Middle frontal gyrus (tissue), 1 donor: ENCODE data around the gene NEDD4L.

Experiments
- DNase-seq: peaks from one replicate; pipeline ENCODE4 v3.0.0-alpha.2; 2015; ENCODE audit warnings: low spot score; ENCODE audit errors: extremely low spot score

The NEDD4L gene

DNA sequence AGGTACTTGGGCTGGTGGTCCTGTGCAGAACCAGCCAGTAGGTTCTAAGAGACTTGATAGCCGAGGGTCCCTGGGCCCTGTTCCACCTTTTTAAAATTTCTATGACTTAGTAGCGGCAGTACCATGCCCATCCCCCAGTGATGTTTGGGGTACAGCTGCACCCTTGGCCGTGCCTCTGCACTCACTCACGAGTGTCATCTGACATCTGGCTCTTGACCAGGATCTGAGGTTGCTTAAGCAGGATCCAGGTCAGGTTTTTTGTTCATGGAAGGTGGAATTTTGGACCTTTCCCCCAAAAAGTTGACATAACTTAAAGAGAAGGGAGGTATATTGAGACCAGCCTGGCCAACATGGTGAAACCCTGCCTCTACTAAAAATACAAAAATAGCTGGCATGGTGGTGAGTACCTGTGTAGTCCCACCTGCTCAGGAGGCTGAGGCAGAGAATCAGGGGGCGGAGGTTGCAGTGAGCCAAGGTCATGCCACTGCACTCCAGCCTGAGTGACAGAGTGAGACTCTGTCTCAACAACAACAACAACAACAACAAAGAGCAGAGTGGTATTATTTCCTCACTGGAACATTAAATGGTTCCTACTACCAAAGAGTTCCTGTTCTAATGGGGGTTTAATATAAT lies 163.6 kb downstream of the NEDD4L start:
- DNase-seq = no peak

DNA sequence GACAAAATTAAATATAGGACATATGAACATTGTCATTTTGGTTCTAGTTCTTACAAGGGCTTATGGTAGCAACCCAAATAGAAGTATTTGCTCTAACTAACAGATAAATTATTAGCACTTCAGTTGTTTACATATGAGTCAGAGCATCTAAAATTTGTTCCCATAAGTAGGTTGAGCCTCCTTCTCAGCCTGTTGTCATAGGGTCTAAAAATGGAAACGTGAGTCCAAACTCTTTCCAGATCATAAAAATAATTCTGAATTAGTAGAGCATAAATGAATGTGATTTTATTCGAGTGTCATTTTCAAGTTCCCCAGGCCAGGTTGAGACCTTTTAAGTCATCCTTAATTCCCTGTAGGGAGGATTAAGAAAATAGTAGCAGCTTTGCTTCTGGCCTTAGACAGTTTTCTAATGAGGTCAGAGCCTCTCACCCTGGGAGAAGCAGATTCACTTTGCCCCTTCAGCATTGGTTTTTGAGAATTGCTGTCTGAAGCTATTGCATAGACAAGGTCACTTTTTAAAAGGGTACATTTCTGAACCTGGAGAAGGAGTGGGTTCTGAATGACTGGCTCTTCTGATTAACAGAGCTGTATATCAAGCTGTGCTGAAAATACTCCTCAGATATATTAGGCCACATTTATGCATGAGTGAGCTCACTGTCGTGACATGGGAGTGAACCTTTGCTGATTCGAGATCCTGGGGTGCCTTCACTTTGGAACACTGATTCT lies 164.3 kb downstream of the NEDD4L start:
- no peak for DNase-seq

DNA sequence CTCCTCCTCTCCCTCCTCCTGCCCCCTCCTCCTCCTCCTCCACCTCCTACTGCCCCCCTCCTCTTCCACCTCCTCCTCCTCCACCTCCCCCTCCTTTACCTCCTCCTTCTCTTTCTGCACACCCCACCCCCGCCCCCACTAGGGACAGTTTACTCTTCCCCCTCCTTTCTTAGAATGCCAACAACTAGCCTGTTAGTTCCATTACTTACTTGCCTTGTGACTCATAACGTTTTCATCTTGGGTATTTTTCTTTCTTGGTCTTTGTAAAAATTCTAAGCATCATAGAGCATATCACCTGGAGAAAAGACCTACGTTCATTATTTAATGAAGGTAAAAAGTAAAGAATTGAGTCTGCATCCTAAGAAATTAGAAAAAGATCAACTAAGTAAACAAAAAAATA lies 165.3 kb downstream of the NEDD4L start:
- no peak for DNase-seq

DNA sequence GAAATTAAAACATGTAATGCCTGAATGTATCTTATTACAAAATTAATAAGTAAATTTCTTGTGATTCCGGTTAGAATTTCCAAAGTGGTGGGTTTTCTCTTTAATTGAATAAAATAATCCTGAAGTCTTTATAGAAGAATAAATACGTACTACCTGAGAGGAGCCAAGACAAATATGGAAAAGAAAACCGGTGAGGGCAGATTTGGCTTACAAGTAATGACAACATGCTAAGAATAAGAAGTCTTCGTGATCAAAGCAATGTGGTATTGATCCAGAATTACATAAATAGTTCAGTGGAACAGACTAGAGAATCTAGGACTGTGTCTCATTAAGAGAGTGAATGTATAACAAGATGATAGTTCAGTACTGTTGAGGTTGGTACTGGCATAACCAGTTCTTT lies 167.5 kb downstream of the NEDD4L start:
- DNase-seq = no peak

DNA sequence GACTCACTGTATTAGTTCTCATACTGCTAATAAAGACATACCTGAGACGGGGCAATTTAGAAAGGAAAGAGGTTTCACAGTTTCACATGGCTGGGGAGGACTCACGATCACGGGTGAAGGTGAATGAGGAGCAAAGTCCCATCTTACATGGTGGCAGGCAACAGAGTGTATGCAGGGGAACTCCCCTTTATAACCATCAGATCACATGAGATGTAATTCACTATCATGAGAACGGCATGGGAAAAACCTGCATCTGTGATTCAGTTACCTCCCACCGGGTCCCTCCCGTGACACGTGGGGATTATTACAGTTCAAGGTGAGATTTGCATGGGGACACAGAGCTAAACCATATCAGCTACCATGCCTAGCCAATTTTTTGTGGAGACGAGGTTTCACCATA lies 168.2 kb downstream of the NEDD4L start:
- no peak for DNase-seq

DNA sequence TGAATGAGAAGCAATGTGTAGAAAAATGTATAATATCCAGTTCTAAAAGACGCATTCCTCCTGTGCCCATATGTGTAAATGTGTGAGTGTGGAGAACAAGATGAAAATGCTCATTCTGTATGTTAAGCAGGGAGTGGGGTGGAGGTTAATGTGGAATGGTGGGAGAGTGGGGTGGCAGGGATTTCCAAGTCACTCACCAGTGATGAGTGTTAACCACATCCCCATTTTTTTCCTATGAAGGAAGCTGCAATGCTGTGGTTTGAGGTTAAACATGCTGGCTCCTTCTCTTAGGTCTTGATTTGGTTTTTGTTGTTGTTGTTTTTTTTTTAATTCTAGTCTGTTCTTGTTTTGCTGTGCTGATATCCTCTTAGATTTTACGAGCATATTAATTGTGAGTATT lies 169.4 kb downstream of the NEDD4L start:
- no peak for DNase-seq

DNA sequence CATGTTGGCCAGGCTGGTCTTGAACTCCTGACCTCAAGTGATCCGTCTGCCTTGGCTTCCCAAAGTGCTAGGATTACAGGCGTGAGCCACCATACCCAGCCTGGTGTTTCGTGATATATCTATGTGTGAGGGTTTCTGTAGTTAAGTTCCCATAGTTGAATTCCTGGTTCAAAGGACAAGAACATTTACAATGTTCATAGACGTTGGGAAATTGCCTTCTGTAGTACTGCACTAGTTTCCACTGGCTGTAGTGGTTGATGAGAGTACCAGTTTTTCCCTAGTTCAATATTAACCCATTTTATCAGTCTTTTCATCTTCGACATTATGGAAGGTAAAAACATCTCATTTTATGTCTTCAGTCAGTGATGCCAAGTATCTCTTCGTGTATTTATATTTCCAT lies 171.0 kb downstream of the NEDD4L start:
- DNase-seq = no peak

DNA sequence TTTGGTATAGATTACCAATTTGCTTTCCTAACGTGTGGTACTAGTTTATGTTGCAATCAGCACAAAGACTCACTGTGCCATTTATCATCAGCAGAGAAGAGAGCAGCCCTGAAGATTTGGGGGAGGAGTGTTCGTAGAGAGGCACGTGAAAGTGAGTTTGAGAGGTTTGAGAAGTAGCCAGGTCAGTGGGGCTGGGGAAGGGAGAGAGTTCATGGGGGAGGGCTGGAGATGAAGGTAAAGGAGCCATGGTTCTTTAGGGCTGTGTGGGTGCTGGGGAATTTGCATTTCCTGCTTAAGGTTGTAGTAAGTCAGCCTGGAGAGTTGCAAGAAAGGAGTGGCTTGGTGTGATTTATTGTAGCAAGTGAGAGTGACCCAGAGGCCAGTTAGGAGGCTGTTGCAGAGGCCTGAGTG lies 172.1 kb downstream of the NEDD4L start:
- no peak for DNase-seq

DNA sequence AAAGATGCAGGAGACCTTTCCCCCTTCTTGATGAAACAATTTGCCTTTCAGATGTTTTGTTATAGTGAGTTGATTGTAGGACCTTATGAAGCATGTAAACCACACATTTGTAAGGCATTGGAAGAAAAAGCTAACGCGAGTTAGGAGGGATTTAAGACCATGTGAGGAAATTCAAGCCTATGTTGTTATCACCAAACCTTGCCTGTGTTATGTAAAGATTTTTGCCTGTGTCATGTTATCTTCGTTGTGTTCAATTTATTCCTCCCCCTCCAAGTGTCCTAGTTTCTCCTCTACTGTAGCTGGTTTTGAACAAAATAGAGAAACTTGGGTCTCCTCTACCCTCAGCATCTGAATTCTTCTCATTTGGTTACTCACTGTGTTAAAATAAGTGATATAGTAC lies 173.0 kb downstream of the NEDD4L start:
- no peak for DNase-seq

DNA sequence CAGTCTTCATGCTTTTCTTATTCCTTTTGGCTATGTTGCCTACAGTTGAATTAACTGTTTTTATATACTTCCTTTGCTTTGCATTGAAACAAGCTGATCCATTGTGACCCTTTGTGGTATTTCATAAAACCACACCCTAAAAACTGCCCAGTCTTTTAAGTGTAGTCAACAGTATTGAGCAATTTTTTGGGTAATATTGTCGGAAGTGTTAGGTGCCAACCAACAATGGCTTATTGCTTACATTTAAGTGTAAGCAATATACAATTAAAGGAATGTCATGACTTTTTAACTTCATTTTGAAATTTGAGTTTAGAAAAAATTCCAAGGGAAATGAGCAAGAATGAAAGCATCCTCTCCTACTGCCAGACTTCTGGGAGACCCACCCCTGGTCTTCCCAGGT lies 174.1 kb downstream of the NEDD4L start:
- DNase-seq = no peak

DNA sequence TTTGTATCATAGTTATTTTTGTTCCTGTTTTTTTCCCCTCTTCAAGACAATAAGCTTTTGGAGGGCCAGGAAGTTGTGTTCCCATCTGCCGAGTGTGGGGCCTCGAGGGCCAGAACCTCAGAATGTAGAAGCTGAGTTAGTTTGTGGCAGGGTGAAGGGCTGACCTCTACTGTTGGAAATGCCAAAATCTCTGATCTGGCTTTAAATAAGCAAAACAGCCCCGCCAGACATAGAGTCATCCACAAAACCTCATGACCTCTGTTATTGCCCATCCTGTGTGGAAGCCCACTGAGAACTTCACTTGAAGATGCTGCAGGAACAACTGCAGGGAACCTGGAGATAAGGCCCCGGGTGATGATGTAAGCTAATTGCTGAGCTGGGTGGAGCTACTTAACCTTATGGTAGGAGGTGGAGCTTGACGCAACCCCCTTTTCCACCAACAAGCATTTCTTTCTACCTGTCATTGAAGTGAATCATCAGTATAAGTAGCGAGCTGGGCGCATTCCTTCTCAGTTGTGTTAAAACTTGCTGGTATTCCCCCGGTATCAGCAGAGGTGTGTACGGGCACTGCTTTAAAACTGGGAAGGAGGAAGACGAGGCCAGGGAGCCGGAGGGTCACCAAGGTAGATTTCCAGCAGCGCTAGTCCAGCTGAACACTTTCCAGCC lies 177.2 kb downstream of the NEDD4L start:
- no peak for DNase-seq

DNA sequence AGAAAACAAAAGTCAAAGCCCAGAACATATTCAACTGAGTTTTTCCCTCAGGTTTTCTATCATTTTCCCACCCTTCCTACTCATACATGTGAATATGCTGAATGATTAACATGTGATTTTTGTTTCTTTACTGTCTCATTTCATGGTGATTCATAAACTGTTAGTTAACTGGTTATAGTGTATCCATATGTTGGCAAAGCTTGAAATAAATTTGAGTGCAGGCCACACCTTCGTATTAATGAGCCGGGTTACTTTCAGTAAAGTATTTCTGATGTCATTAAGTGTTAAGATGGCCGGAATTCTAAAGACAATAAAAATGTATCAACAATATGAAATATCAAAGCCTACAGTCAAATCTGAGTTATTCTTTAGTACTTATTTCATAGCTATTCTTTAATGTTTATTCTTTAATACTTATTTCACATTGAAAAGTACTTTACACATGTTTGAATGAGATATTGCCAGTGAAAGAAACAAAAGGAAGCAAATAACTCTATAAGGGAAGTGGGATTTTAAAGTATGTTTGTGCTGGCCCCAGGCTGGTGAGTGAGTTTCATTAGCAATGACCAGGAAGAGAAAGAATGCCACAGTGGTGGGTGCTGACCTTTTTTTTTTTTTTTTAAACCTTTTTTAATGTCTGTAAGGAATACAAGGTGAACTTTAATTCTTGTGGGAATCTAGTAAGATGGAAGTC lies 178.6 kb downstream of the NEDD4L start:
- no peak for DNase-seq

DNA sequence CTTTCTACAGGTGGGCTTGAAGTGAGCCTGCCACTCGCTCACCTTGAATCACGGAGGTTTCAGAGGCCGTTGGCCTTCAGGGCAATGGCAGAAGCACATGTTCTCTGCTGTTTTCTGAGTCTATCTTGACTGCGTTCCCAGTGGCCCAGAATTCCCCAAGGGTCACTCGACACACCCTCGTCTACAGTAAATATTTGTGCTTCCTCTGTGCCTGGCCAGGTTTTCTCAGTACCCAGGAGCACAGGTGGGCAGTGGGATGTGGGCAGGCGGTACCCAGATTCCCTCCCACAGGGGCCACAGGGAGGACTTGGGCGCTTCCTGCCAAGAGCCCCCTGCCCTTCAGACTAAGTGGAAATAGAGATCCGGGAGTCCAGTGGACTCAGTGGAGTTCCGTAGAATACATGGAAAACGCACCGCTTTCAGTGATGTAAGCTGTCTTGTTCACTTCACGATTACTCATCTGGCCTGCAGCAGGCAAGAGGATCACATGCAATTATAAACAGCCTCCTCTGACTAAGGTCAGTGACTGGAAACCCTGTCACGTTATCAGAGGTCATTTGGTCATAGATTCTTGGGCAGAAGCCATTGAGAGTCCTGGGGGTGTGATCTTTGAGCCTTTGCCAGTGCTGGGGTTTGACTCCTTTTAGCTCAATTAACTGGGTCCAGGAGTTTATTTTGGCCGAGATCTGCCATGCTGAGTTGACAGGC lies 179.8 kb downstream of the NEDD4L start:
- no peak for DNase-seq

DNA sequence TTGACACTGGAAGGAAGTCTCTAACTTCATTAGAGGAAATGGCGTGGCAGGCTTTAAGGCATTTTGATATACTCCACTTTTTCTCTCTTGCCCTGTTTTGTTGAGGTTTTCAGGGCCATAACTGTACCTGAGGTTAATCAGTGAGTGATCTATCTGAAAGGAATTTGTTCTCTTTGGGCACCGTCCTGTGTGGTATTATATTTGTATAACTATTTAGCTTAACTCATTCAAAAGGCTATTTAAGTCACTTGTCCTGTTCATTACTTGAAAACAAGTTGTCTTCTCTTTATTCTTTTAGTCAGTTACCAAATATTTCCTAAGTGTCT lies 180.4 kb downstream of the NEDD4L start:
- DNase-seq = no peak

DNA sequence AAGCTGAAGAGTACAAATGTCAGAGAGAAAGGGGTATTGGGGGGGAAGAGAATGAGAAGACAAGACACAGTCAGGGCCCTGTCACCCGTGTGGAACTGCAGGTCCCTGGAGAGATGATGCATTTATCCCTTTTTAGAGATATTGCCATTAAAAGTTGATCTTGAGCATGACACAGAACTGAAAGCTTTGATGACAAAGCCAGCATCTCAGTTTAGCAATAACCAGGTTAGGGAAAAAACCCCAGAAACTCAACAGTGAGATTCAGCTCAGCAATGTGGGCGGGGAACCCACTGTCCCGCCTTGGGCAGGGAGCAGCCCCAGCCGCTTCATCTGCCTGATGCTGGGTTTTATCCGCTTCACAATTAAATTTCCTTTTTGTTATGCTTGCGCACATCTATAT lies 181.1 kb downstream of the NEDD4L start:
- no peak for DNase-seq

DNA sequence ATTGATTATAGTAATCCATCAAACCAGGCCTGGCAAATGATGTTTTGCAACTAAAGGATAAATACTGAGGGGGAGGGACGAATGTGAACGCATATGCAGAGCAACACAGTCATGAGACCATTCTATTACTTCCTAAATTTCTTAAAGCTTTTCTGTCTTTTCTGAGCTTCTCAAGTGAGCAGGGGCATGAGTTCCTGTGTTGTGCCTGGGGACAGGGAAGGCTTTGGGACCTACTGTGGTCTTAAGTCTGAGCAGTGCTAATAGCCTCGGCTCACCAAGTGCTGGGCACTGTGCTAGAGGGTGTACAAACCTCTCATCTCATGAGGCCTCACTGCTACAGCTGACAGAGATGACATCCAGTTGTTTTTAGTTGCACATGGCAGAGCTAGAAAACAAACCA lies 182.4 kb downstream of the NEDD4L start:
- no peak for DNase-seq

DNA sequence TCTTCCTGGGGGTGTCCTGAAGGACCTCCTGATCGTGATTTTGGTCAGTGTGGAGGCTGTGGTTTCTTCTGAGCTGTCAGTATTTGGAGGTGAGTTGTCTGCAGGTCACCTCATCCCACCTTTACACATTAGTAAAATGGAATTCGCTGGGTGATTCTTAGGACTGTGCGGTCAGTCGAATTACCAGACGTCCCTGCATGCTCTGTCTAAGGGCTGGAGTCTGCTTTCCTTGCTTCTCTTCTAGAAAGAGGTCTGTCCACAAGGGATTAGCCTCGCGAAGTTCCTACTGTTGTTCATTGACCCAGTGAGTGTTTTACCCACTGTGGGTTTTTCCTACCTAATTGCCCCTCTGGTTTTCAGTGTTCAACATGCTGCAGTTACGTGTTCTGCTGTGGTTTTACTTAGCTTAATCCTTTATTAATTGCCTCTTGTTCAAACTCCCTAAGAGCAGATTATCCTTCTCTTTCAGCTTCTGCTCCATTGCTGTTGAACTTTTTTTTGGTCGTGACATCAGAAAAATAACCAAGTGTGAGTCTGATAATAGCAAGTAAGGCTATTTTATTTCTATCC lies 183.4 kb downstream of the NEDD4L start:
- DNase-seq = no peak

DNA sequence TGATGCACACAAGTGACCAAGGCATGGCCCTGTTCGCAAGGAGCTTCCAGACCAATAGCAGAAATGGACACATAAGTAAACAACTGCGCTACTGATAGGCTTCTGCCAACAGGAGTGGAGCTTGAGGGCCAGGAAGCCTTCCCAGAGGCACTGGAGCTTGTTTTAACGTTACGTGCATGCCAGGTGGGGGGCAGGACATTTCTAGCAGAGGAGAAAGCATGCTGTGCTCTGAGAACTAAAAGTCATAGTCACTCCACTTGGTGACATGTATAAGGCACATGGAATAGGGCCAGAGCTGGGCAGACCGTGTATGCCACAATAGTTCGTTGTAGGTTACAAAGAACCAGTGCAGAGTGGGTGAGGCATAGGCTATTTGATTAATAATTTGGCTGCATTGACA lies 184.2 kb downstream of the NEDD4L start:
- DNase-seq = no peak

DNA sequence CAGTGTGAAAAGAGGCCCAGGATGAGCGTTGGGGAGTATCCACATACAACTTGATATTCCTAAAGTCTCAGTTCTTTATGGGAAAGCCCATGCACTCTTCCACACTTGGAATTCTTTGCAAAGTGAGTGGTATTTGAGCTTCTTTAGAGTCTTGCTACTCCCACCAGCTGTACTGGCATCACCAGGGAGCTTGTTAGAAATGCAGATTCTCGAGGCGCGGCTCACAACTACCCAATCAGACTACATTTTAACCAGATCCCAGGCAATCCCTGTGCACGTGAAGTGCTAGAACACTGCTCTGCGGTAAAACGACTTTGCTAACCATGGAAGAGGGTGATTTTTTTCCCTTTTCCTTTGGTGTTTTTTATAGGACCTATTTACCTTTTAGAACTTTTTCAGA lies 184.7 kb downstream of the NEDD4L start:
- no peak for DNase-seq

DNA sequence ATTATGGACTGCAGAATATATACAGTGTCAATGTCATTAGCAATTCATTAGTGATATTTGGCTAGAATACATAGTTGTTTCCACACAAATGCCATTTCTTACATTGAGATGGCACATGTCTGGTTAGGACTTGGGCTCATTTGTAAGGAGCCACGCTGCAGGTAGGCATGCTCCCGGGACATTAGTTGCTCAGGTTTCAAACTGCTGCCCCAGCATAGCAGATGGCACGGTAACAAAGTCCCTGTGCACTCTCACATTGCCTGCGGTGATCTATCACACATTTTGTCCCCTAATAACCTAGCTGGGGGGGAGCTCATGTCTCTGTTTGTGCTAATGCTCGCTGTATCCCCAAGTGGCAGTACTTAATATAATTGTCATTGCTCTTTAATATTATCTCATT lies 185.1 kb downstream of the NEDD4L start:
- no peak for DNase-seq

DNA sequence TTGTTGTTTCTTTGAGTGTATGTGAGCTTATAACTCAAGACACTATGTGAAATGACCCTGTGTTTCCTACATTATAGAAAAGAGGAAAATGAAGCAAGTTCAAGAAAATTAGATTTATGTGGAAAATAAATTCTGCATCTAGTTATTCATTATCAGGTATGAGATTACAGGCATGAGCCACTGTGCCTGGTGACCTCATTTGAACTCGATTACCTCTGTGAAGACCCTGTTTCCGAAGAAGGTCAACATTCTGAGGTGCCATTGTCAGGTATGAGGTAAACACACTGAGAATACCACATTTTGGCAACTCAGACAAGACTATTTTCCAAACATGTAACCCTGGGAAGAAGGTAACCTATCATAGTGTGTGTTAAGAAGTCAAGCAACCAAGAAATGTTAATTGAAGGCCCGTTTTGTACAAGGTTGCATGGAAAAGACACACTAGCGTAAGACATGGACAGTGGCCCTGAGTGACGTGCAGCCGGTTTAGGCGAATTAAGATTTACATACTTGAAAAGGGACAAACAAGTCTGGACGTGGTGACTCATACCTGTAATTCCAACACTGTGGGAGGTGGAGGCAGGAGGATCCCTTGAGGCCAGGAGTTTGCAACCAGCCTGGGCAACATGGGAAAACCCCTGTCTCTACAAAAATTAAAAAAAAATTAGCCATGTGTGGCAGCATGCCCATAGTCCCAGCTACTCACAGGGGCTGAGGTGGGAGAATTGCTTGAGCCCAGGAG lies 186.6 kb downstream of the NEDD4L start:
- no peak for DNase-seq
